BJ (cell line): ENCODE results near the gene SCARF1. TPM values are rescaled to one million over a fixed set of nuclear protein-coding genes. Genes with fewer than 3 reads are reported as not detected.

ENCODE experiments used
- CTCF ChIA-PET: fragments of 350-600 bp; formaldehyde crosslinking; extraction: SDS; loops from one replicate; lab custom pipeline; 2021; ENCODE audit warnings: antibody characterized with exemption, inconsistent platforms; lab: Yijun Ruan, JAX
- POLR2A ChIA-PET: fragments of 300-600 bp; sonication (Branson Sonifier 250); formaldehyde crosslinking; extraction: SDS; loops from one replicate; lab custom pipeline; 2021; ENCODE audit warnings: antibody characterized with exemption; lab: Charles Lee
- DNase-seq: peaks from one replicate; pipeline ENCODE4 v3.0.0-alpha.2; 2011; ENCODE audit warnings: low read depth
- H3K27me3 ChIP-seq: 2 replicates; pipeline ENCODE4 v1.6.0; 2011; ENCODE audit warnings: low read length; ENCODE audit not compliant: control insufficient read depth, insufficient read depth
- H3K36me3 ChIP-seq: 2 replicates; pipeline ENCODE4 v1.5.1; 2011; ENCODE audit warnings: low read length; ENCODE audit not compliant: control insufficient read depth, insufficient read depth
- H3K4me3 ChIP-seq: 2 replicates; pipeline ENCODE4 v1.5.1; 2011; ENCODE audit warnings: low read depth, mild to moderate bottlenecking, control low read depth, low read length
- polyA plus RNA-seq: library from polyadenylated mRNA; depleted of rRNA; stranded (reverse); fragments of >200 nt; gene quantifications from 2 replicates; pipeline ENCODE4 v1.2.3, GENCODE V29; 2011
- TF ChIP-seq, protein P1 (sequence below): IDR thresholded peaks from 2 replicates; pipeline ENCODE4 v1.5.1; 2011; ENCODE audit warnings: low read depth, mild to moderate bottlenecking, control low read depth, inconsistent platforms, low read length, moderate library complexity; ENCODE audit not compliant: insufficient read depth

SCARF1 gene
- polyA plus RNA-seq, 1 experiment: 0.12 TPM

DNA sequence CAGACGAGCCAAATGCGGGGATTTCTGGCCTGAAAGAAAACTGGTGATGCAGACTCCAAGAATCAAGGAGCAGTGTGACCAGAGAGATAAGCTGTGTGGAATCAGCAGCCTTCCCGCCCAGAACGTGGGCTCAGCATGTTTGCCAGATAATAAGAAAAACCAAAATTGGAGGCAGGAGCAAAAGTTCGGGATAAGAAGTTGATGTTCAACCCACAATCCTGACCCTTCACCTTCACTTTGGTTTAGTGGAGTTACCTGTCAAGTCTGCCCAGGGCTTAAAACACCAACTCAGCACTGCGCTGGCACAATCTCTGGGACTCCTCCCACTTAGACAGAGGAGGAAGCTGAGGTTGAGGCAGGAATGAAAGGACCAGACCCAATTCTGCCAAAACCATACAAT, 20.0 kb downstream of the SCARF1 start:
- ChIA-PET POLR2A (no interaction called here), CTCF (interaction anchor here (1.0 to 2.5 kb wide), 2 partner anchors 48 to 51 kb away, joined by 3 to 9 read pairs; no protein-coding TSS in a partner anchor)
- Histone ChIP-seq H3K36me3 (no peaks in the 10 kb centered on the region), H3K27me3 (no peaks in the 10 kb centered on the region; the same call in 1 of the 2 replicates), H3K4me3 (no peak overlapping the region)
- TF ChIP-seq, protein P1, sequence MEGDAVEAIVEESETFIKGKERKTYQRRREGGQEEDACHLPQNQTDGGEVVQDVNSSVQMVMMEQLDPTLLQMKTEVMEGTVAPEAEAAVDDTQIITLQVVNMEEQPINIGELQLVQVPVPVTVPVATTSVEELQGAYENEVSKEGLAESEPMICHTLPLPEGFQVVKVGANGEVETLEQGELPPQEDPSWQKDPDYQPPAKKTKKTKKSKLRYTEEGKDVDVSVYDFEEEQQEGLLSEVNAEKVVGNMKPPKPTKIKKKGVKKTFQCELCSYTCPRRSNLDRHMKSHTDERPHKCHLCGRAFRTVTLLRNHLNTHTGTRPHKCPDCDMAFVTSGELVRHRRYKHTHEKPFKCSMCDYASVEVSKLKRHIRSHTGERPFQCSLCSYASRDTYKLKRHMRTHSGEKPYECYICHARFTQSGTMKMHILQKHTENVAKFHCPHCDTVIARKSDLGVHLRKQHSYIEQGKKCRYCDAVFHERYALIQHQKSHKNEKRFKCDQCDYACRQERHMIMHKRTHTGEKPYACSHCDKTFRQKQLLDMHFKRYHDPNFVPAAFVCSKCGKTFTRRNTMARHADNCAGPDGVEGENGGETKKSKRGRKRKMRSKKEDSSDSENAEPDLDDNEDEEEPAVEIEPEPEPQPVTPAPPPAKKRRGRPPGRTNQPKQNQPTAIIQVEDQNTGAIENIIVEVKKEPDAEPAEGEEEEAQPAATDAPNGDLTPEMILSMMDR: no peak
- no peak for DNase-seq

GRCh38 chr17:1625053-1625452, 20.5 kb downstream of the SCARF1 start:
- TF ChIP-seq, protein P1: no peak
- POLR2A ChIA-PET: no interaction called here
- CTCF ChIA-PET: interaction anchor here (2.5 kb wide), 1 partner anchor 50 kb away, joined by 9 read pairs; no protein-coding TSS in a partner anchor
- no peak for DNase-seq
- H3K27me3 ChIP-seq: no peaks in the 10 kb centered on the region; the same call in 1 of the 2 replicates
- no peaks in the 10 kb centered on the region for H3K36me3 ChIP-seq
- no peak overlapping the region for H3K4me3 ChIP-seq

GRCh38 chr17:1624650-1625049, 20.9 kb downstream of the SCARF1 start:
- TF ChIP-seq, protein P1: no peak
- Histone ChIP-seq H3K27me3 (no peaks in the 10 kb centered on the region; the same call in 1 of the 2 replicates), H3K4me3 (no peak overlapping the region), H3K36me3 (no peaks in the 10 kb centered on the region)
- DNase-seq: no peak
- CTCF ChIA-PET: interaction anchor here (2.5 kb wide), 1 partner anchor 50 kb away, joined by 9 read pairs; no protein-coding TSS in a partner anchor
- POLR2A ChIA-PET: no interaction called here

DNA sequence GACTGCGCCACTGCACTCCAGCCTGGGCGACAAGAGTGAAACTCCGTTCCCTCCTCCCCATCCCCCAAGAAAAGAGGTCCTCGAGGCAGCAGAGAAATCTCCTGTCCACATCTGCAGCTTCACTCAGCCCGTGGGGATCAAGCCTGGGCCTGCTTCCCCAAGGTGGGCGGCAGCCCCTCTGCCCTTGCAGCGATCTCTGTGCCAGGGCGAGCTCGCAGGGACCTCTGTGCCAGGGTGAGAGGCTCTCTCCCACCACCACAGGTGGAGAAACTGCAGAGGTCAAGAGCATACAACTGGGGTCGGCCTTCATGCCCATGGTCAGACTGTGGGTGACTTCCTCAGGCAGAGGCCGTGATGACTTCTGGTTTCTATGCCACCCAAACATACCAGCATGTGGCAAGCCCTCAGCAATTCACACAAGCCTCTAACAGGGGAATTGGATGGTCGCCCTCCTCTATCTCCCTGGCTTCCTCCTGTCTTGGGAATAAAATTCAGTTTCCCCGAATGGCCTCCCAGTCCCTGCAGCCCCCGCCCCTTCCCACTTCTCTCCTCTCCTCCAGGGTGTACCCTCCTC, 22.4 kb downstream of the SCARF1 start:
- H3K4me3 ChIP-seq: no peak overlapping the region
- no peaks in the 10 kb centered on the region; the same call in 1 of the 2 replicates for H3K27me3 ChIP-seq
- H3K36me3 ChIP-seq: no peaks in the 10 kb centered on the region
- ChIA-PET CTCF (no interaction called here), POLR2A (no interaction called here)
- DNase-seq: no peak
- TF ChIP-seq, protein P1: no peak

GRCh38 chr17:1621273-1621954, 24.1 kb downstream of the SCARF1 start:
- Histone ChIP-seq H3K36me3 (no peaks in the 10 kb centered on the region), H3K27me3 (no peaks in the 10 kb centered on the region), H3K4me3 (no peak overlapping the region)
- CTCF ChIA-PET: interaction anchor here (1.1 kb wide), 1 partner anchor 47 kb away, joined by 3 read pairs; no protein-coding TSS in a partner anchor
- POLR2A ChIA-PET: no interaction called here
- DNase-seq: no peak
- TF ChIP-seq, protein P1: no peak
